Stimulated activated CD8-positive, alpha-beta memory T cell treated with anti-CD3 and anti-CD28 coated beads, Interleukin-2, amount 100 ng/mL, for 1 hour (primary cell): ENCODE data around the gene AGO1.
"Not testable (repeated sequence)": the region's sequence is repeated elsewhere in the genome, so short reads cannot be mapped to it uniquely, and the experiment has no call there.

ENCODE experiments used
- DNase-seq, 2 donors: peaks; one replicate each; pipeline ENCODE4 v3.0.0-alpha.2; 2020; ENCODE audit warnings: low read depth in 2 of 2

AGO1 gene

DNA sequence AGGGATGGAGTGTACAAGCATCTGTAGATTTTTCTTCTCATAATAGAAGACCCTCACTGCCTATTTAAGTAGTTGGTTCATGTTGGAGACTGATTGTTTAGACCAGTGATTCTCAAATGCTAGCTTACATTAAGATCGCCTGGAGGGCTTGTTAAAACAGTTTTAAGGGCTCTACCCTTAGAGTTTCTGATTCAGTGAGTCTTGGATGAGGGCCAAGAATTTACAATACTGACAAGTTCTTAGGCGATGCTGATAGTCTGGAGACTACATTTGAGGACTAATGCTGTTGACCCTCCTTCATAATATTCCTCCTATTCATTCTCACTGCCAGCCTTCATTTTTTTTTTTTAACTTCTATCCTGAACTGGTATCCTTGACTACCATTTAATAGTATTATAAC lies 32.7 kb downstream of the AGO1 start:
- no peak for DNase-seq

DNA sequence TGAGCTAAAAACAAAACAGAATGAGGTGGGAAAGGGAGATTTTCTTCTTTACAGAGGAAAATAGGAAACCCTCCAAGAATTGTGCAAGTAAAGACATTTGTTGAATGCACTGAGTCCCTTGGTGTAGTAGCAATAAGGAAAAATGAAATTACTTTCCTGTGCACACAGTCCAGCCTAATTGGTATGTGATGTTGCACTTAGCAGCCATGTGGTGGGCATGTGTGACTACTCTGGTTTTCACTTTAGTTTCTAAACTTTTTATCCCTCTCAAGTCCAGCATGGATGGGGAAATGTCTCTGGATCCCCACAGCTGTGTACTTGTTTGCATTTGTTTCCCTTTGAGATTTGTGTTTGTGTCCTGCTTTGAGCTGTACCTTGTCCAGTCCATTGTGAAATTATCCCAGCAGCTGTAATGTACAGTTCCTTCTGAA lies 40.8 kb downstream of the AGO1 start:
- DNase-seq = no peak

DNA sequence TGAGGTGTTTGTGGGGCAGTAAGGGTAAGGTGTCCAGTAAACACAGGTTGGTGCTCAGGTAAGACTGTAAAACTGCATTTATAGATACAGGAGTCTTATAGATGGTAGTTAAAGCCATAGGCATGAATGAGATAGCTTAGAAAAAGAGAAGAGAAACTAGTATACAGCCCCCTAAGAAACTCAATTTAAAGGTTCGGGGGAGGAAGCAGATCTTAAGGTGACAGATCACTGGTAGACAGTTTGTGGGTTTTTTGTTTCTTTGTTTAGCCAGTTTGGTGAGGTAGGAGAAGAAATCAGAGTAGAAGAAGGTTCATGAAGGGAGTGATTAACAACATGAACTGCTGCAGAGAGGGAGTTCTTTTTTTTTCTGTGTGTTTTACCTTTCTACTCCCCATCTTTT lies 41.8 kb downstream of the AGO1 start:
- no peak for DNase-seq

DNA sequence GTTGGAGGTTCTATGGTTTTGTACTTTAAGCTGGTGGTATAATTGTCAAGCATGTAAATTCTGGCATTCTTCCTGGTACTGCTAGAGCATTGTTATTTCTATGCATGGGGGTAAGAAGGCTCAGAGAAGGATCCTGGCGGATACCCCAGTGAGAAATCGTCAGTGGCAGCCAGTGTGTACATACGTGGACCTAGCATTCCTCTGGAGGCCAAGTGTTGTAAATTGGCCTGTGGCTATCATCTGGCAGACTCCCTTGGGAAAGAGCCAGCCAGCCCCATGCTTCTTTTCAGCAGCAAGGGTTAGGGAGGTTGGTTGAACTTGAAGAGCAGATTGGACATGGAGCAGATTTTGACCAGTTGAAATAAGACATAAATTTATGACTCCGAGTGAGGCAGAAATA lies 42.7 kb downstream of the AGO1 start:
- no peak for DNase-seq

DNA sequence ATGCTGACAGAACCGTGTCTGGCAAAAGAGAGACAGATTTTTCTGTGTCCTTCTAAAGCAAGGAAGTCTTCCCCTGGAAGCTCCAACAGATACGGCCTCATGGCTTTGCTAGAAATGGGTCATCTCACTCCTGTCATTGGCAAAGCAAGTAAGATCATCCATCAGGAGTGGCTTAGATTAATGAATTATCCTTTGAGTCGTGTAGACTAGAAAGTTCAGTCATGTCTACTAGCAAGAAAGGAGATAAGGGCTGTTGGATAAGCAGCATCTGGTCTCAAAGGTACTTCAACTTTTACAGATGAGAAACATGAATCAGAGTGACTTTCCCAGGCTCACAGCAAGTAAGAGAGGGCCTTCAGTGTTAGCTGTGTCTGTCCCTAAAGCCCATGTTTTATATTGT lies 44.5 kb downstream of the AGO1 start:
- no peak for DNase-seq

DNA sequence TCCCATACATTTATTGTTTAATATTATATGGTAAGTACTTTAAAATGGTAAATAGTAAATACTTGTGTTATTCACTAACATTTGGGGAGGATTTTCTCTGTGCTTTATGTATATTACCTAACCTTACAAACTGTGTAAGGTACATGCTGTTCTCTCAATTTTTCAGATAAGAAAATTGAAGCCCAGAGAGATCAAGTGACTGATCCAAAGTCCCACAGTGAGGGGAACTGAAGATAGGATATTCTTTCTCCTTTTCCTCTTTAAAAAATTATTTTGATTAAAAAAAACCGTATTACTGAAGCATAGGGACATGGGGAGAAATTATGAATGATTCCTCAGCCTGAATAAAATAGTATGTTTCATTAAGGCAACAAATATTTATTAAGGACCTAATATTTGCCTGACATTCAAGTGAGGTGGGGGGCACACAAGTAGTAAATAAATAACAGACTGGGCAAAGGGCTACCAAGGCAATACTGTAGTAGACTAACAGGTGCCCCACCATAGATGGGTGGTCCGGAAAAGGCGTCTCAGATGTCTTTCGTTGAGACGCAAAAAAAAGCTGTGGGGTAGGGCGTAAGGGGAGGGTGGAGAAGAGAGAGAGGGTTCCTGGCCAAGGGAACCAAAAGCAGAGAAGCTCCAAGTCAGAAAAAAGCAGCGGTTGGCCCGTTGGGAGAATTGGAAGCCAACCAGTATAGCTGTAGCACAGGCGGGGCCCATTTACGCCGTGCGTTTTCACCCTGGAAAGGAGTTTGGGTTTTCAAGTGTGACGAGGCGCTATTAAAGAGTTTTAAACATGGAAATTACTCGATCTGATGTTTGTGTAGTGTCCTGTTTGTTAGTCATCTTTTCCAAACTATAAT lies 47.0 kb downstream of the AGO1 start:
- DNase-seq = peak in 1 of 2 donors; percentile 6

DNA sequence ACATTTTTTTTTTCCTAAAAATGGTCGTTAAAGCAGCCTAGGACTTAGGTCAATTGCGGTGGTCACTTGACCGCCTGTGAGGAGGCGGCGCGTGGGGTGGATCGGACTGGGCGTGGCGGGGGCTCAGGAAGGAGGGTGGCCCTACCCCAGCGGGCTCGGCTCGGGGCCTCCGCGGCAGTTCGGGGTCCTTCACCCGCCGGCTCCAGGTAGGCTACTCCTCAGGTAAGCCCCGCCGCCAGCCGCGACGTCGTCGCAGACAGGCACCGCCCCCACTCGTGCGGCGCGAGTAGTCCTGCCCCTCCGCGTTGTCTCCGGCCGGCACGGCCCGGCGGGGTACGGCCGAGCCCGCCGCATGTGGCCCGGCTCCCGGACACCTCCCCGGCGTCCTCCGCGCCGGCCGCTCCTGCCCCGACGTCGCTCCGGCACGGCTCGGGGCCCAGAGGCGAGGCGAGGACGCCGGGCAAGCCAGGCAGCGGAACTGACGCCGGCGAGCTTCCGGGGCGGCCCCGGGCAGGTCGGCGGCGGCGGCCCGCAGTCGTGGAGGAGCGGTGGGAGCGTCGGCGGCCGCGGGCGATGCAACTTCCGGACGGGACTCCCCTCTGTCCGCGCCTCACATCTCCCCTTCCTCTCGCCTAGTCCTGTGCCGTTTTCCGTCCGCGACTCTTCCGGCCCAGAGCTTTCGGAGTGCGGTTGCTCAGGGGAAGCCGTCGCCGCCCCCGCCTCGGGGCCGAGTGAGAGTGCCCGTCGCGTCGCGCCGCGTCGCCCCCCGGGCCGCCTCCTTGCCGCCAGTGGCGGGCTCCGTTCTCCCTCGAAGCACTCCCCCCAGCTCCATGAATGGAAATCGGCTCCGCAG lies 47.8 kb downstream of the AGO1 start, which contains the start of gene AGO3:
AGO3 (plus strand) TSS at position 513 of the 853 bp plus-strand sequence; CDS start at position 835, 322 bp downstream.
- peak; percentile 69 to 76 for DNase-seq

DNA sequence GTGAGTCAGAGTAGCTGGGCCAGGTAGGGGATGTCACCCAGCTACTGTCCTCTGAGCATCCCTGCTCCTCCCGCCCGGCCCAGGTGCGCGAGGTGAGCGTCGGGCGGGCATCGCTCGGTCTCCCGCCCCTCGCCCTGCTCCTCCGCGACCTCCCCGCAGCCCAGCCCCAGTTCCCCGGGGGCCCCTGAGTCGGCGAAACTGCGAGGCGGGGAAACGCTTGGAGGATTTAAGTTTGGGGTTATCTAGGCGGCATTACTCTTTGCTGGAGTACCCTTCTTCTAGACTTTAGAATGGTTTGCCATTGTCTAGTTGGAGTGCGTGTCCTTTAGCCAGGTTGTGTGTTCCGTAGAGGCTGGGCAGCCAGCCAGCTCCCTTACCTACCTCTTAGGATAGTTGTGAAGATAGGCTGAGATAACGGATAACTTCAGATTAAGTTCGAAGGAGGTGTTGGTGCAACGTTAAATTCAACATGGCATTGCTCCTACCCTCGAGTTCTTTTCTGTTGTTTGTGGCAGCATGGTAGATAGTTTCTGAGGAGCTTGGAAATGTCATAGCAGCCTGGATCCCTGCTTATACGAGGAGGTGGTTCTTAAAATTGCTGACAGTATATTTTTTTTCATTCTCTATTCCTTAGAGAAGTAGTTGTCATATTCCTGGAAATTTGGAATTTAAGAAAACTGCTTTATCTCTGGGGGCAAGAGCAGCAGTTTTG lies 48.6 kb downstream of the AGO1 start:
- DNase-seq = no peak

DNA sequence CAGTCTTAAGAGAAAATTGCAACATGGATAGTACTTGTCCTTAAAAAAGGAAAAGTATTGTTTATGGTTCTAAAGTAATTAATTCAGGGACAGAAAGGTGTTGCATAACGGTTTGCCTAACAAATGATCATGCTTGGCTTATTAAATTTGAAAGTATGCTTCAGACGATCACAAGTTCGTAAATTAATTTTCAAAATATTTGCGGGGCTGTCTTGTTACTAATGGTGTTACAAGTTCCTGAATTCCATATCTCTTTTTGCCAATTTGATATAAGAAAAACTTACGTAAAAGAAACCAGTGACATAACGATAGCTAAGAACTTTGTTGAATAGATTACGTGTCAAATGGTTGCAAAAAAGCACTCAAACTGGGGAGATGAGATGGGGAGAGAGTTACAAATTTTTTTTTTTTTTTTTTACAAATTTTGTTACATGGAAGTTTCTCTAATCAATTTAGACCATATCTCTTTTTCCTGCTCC lies 49.2 kb downstream of the AGO1 start:
- DNase-seq = no peak

DNA sequence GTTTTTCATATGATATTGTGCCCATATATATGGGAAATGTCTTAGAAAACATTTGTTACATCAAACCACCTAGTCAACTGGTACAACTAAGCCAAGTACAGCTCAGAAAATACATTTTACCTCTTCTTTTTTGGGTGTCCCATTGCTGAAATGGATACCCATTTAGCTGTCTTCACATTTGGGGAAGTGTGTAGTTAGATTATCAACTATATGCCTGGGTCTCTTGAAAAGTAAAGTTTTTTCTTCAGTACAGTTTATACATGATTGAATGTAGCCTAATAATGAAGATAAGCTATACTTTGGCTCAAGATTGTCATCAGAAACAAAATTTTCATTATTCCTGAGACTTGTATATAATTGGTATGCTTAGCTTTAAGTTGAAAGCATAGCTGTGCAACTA lies 49.9 kb downstream of the AGO1 start:
- DNase-seq = no peak

DNA sequence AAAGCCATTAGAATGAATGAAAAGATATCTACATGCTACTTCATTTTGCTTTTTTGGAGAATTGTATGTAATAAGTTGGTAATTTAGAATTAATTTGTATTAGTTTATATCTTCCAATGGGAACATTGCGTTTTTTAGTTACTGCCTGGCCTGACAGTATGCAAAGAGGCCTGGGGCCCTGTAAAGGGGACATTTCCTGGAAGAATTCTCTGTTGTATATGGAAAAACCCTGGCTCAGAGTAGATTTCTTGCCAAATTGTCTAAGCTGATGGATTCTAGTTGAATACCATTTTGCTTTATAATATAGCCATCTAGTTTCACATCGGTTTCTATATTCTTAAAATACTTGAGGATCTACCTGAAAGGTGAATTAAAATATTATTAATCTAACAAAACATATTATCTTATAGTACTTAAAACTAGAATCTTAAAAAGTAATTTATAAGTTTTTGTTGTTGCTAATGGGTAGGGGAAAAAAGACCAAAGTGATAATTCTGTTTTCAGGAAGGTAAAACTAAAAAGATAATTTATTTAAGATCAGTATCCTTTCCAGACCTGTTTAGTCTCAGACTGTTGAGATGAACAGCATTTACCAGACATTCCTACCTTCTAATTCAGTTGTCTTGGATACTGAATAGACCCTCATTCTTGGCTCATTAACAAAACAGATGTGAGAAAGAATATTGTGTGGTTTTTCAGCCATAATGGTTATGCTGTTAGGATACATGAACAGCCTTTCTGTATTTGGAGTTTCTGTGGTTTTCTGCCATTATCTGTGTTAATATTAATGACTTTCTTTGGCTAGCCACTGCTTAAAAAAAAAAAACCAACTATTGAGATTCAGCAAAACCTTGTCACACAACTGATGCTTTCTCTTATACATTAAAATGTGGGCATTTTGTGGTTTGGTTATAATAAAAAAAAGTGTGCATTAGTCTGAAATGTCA lies 52.7 kb downstream of the AGO1 start:
- no peak for DNase-seq

DNA sequence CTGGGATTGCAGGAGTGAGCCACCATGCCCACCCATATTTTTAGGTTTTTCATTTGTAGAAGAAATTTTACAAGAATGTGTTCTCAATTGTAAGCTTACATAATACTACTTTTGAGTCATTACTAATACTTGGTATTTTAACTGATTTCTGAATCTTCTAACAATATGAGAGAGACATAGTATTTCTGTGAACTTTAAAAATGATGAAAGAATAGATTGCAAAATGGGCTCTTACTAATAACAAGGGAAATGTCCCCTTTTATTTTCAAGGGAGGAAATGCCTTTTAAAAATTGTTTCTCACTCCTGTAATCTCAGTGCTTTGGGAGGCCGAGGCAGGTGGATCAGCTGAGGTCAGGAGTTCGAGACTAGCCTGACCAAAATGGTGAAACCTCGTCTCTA lies 53.8 kb downstream of the AGO1 start:
- DNase-seq = no peak

DNA sequence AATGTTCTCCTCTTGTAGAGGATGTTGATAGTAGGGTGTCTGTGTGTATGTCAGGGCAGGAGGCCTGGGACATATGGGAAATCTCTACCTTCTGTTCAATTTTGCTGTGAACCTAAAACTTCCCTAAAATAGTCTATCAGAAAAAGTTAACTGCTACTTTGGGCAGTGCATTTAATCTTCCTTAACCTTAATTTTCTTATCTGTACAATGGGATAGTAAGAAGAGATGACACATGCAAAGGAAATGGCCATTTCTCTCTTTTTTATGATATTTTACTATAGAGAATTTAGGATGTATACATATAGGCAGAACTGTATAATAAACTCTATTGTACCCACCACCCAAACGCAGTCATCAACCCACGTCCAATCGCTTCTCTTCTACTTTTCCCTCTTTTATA lies 56.5 kb downstream of the AGO1 start:
- no peak for DNase-seq

DNA sequence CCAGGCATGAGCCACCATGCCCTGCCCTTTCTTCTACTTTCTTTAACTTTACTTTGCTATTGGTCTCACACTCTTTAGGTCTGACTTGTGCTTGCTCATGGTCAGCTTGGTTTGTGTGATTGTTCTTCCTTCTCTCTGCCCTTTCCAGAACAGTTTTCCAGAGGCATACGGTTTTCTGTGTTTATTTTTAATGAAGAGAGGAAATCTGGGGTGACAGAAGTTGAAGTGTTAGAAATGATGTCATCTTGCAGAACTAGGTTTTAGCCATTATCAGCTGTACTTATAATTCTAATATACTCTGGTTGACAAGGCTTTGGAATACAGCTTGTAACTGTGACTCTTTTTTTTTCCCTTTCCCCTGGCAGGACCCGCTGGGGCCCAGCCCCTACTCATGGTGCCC lies 62.3 kb downstream of the AGO1 start:
- no peak for DNase-seq

DNA sequence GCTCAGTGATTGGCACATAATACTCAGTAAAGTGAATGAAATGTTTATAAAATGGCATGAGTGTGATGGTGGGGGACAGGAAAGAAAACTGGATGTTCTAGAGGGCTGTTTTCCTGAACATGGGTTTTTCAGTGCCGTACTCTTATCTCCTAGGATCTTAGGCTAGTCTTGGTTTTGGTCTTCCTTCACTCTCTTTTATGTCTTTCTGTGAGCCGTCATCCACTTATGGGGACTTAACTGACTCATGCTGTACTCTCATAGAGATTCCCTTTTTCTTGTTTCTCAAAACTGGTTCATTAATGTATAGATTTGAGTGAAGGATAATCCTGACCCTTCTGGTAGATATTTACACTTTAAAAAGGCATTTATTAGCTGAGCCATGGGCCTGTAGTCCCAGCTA lies 64.5 kb downstream of the AGO1 start:
- no peak for DNase-seq

DNA sequence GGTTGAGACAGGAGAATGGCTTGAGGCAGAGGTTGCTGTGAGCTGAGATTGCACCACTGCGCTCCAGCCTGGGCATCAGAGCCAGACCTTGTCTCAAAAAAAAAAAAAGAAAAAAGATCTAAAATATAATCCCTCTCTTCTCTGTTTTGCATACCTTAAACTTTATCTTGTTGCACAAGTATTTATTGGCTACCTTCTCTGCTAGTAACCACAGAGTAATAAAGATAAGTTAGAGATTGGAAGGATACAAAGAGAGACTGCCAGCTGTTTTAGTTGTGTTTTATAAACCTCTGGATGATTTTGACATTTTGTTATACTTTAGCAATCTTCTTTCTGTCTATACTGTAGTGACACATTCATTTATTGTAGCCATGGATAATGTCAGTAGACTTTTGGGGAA lies 75.5 kb downstream of the AGO1 start:
- DNase-seq = no peak

DNA sequence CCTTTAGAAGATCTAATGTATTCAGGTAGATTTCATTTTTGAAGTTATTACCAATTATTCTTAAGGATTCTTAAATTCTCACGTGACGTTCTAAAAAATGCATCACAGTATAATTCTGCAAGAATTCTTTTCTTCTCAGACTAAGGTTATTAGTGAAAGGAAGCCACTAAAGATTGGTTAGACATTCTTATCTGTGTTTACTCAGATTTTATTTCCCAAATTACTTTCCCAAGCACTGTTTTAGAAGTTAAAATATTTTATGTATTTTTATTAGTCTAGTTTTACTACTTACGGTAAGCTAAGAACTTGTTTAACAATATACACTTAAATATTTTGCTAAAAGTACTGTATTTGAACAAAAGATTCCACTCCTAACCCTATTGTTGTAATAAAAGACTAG lies 76.3 kb downstream of the AGO1 start:
- DNase-seq = no peak

DNA sequence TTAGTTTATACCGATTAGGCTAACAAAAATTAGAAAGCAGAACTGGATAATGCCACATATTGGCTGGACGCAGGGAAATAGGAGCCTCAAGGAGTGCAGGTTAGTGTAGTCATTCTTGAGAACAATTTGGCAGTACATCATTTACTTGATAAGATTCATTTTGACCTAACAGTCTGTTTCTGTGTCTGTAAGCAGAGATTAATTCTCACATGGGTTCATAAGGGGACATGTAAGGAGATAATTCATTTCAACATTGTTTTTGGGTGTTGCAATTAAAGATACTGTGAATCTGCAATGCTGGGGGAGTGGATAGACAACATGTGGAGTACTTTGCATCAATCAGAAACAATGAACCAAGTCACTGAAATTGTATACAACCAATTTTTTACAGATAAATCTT lies 79.9 kb downstream of the AGO1 start:
- DNase-seq = no peak

DNA sequence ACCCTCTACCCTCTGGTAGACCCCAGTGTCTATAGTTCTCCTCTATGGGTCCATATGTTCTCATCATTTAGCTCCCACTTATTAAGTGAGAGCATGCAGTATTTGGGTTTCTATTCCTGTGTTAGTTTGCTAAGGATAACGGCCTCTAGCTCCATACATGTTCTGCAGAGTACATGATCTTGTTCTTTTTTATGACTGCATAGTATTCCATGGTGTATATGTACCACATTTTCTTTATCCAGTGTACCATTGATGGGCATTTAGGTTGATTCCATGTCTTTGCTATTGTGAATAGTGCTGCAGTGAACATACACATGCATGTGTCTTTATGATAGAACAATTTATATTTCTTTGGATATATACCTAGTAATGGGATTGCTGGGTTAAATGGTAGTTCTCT lies 81.3 kb downstream of the AGO1 start:
- DNase-seq = not testable (repeated sequence)

DNA sequence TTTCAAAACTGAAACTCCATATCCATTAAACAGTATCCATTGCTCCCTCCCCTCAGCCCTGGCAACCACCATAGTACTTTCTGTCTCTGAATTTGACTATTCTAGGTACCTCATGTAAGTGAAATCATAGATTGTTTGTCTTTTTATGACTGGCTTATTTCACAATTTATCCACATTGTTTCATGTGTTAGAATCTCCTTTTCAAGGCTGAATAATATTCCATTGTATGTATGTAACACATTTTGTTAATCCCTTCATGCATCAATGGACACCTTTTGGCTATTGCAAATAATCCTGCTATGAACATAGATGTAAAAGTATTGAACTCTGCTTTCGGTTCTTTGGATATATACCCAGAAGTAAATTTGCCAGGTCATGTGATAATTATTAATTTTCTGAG lies 85.4 kb downstream of the AGO1 start:
- no peak for DNase-seq

DNA sequence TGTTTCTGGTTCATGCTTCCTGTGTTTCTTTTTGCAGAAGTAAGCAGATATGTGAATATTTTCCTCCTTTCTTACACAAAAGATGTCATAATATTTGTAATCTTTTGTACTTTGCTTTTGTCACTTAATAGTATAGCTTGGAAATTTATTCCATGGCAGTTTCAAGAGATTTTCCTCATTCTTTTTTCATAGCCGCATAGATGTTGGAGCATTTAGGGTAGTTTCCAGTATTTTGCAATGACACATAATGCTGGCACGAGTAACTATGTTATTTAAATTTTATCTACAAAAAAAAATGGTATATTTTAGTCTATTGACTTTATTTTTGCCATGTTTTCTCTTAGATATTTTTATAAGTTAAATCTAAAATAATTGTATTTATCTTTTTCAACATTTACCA lies 88.6 kb downstream of the AGO1 start:
- DNase-seq = no peak
